ENCODE measurements around the gene ZC3H13.

The ZC3H13 gene

DNA sequence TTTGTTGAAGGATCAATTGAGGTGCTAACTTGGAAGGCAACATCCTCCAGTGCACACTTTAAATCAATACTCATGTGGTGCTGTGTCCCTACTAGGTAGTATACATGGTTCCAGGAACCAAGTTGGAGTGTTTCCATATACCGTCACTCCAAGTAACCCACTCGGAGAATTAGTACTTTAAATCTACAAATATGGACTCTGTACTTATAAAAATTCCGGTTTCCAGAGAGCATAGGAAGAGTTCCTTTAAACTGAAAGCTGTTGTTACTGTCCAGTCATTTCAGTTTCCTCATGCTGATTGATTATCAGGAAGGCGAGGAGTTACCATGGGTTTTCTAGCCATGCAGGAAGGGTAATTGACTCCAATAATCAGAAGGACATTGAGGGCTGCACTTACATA is 45.1 kb upstream of the ZC3H13 start:
- Histone ChIP-seq H3K4me2 (ENCODE audit: low read depth, low read length, poor library complexity, severe bottlenecking) (no peak overlapping the region), H3K36me3 (ENCODE audit: insufficient read depth, low read length) (no peaks in the 10 kb centered on the region)
- TF ChIP-seq, protein P1, sequence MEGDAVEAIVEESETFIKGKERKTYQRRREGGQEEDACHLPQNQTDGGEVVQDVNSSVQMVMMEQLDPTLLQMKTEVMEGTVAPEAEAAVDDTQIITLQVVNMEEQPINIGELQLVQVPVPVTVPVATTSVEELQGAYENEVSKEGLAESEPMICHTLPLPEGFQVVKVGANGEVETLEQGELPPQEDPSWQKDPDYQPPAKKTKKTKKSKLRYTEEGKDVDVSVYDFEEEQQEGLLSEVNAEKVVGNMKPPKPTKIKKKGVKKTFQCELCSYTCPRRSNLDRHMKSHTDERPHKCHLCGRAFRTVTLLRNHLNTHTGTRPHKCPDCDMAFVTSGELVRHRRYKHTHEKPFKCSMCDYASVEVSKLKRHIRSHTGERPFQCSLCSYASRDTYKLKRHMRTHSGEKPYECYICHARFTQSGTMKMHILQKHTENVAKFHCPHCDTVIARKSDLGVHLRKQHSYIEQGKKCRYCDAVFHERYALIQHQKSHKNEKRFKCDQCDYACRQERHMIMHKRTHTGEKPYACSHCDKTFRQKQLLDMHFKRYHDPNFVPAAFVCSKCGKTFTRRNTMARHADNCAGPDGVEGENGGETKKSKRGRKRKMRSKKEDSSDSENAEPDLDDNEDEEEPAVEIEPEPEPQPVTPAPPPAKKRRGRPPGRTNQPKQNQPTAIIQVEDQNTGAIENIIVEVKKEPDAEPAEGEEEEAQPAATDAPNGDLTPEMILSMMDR (conservative IDR thresholded peaks at IDR 0.05; ENCODE audit: low read length): no peak
- no peak for TF ChIP-seq EZH2phosphoT487 (IDR thresholded peaks at IDR 0.05; ENCODE audit: borderline replicate concordance)

DNA sequence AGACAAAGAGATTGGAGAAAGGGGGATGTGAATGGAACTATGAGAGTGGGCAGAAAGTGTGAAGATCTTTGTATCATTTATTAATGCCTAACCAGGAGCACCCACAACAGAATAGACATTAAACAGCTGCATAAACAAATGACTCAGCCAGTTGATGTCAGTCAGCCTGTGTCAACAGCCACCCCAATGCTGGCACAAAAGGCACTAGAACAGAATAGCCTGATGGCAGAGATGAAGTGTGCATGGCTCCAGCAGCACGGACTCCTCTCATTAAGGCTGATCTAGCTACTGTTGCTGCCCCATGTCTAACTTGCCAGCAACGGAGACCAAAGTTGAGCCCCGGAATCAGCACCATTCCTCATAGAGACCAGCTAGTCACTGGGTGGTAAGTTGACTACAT is 44.5 kb upstream of the ZC3H13 start:
- Histone ChIP-seq H4K20me1 (ENCODE audit: insufficient read depth, low read length, poor library complexity, severe bottlenecking) (no peaks in the 10 kb centered on the region), H3K9me2 (replicated peaks; ENCODE audit: low read depth, low read length) (no peaks in the 10 kb centered on the region), H3K4me3 (ENCODE audit: low read length, poor library complexity, severe bottlenecking) (no peak overlapping the region)

More for the DNA sequence above, 45.1 kb upstream of the ZC3H13 start:
- Histone ChIP-seq H3K9ac (ENCODE audit: low read depth, low read length, poor library complexity, severe bottlenecking) (no peak overlapping the region), H3K79me2 (ENCODE audit: insufficient read depth, low read length) (no peaks in the 10 kb centered on the region), H3K9me3 (ENCODE audit: insufficient read depth, low read depth, low read length) (no peaks in the 10 kb centered on the region), H3F3A (ENCODE audit: low read depth) (peaks cover 3% of the 10 kb centered on the region; the same call in 1 of the 2 replicates), H3K27me3 (ENCODE audit: insufficient read depth, low read length, poor library complexity, severe bottlenecking) (no peaks in the 10 kb centered on the region), H4K20me1 (ENCODE audit: insufficient read depth, low read length, poor library complexity, severe bottlenecking) (no peaks in the 10 kb centered on the region), H2AFZ (ENCODE audit: low read length) (no peak overlapping the region), H3K4me3 (ENCODE audit: low read length, poor library complexity, severe bottlenecking) (no peak overlapping the region), H3K9me2 (replicated peaks; ENCODE audit: low read depth, low read length) (no peaks in the 10 kb centered on the region), H3K4me1 (ENCODE audit: insufficient read depth, low read length, poor library complexity, severe bottlenecking) (peaks cover 32% of the 10 kb centered on the region)

DNA sequence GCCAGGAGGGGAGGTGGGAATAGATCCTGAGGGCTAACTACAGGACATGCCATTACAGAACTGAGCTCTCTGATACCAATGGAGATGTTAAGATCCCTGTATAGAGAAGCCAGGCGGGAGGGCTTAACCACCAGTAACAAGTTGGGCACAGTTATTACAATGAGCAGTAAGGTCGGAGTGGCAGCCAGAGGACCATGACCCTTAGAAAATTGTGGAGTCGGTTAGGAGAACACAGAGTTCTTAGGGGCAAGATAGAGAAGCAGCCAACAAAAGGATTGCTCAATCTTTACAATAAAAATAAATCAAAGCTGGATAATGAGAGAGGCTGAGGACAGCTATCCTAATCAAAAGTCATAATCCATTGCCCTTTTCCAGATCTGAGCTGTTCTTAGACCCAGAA is 41.9 kb upstream of the ZC3H13 start:
- Histone ChIP-seq H3K4me3 (ENCODE audit: low read length, poor library complexity, severe bottlenecking) (no peak overlapping the region), H3K27me3 (ENCODE audit: insufficient read depth, low read length, poor library complexity, severe bottlenecking) (no peaks in the 10 kb centered on the region), H3K4me2 (ENCODE audit: low read depth, low read length, poor library complexity, severe bottlenecking) (no peak overlapping the region), H3K4me1 (ENCODE audit: insufficient read depth, low read length, poor library complexity, severe bottlenecking) (peaks cover 17% of the 10 kb centered on the region), H3K36me3 (ENCODE audit: insufficient read depth, low read length) (no peaks in the 10 kb centered on the region), H3K9me2 (replicated peaks; ENCODE audit: low read depth, low read length) (no peaks in the 10 kb centered on the region), H3K9ac (ENCODE audit: low read depth, low read length, poor library complexity, severe bottlenecking) (no peak overlapping the region), H3K79me2 (ENCODE audit: insufficient read depth, low read length) (no peaks in the 10 kb centered on the region), H3F3A (ENCODE audit: low read depth) (no peaks in the 10 kb centered on the region), H4K20me1 (ENCODE audit: insufficient read depth, low read length, poor library complexity, severe bottlenecking) (no peaks in the 10 kb centered on the region), H3K9me3 (ENCODE audit: insufficient read depth, low read depth, low read length) (no peaks in the 10 kb centered on the region), H2AFZ (ENCODE audit: low read length) (no peak overlapping the region)
- TF ChIP-seq EZH2phosphoT487 (IDR thresholded peaks at IDR 0.05; ENCODE audit: borderline replicate concordance): no peak
- TF ChIP-seq, protein P1 (conservative IDR thresholded peaks at IDR 0.05; ENCODE audit: low read length): no peak

More for the DNA sequence above, 44.5 kb upstream of the ZC3H13 start:
- Histone ChIP-seq H2AFZ (ENCODE audit: low read length) (no peak overlapping the region), H3K79me2 (ENCODE audit: insufficient read depth, low read length) (no peaks in the 10 kb centered on the region), H3K27me3 (ENCODE audit: insufficient read depth, low read length, poor library complexity, severe bottlenecking) (no peaks in the 10 kb centered on the region), H3K36me3 (ENCODE audit: insufficient read depth, low read length) (no peaks in the 10 kb centered on the region), H3K4me2 (ENCODE audit: low read depth, low read length, poor library complexity, severe bottlenecking) (no peak overlapping the region), H3K4me1 (ENCODE audit: insufficient read depth, low read length, poor library complexity, severe bottlenecking) (peaks cover 29% of the 10 kb centered on the region), H3K9ac (ENCODE audit: low read depth, low read length, poor library complexity, severe bottlenecking) (no peak overlapping the region), H3F3A (ENCODE audit: low read depth) (peaks cover 3% of the 10 kb centered on the region; the same call in 1 of the 2 replicates), H3K9me3 (ENCODE audit: insufficient read depth, low read depth, low read length) (no peaks in the 10 kb centered on the region)
- no peak for TF ChIP-seq EZH2phosphoT487 (IDR thresholded peaks at IDR 0.05; ENCODE audit: borderline replicate concordance)
- TF ChIP-seq, protein P1 (conservative IDR thresholded peaks at IDR 0.05; ENCODE audit: low read length): no peak

Measured in Loucy (cell line).